HG02884 (cell line): ENCODE results near the gene AHCTF1.
A peak's percentile ranks its signal among the peaks of the same experiment; 100 is the strongest.
"Not testable (repeated sequence)": the region's sequence is repeated elsewhere in the genome, so short reads cannot be mapped to it uniquely, and the experiment has no call there.

Experiments
- ATAC-seq: cut with Tn5 transposase; IDR thresholded peaks from one replicate; pipeline ENCODE4 v1.9.1; 2021; ENCODE audit warnings: mild to moderate bottlenecking, moderate library complexity; ENCODE audit not compliant: unreplicated experiment

AHCTF1 gene

DNA sequence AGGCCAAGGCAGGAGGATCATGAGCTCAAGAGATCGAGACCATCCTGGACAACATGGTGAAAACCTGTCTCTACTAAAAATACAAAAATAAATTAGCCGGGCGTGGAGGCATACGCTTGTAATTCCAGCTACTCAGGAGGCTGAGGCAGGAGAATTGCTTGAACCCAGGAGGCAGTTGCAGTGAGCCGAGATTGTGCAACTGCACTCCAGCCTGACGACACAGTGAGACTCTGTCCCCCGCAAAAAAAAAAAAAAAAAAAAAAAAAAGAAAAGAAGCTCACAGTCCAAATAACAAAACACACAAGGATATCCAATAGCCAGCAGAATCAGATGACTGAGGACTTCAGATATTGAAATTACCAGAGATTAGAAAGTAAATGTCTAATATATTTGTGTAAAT, 11.8 kb downstream of the AHCTF1 start:
- no peak for ATAC-seq

GRCh38 chr1:246916026-246916923, 15.5 kb downstream of the AHCTF1 start:
- not testable (repeated sequence) for ATAC-seq

DNA sequence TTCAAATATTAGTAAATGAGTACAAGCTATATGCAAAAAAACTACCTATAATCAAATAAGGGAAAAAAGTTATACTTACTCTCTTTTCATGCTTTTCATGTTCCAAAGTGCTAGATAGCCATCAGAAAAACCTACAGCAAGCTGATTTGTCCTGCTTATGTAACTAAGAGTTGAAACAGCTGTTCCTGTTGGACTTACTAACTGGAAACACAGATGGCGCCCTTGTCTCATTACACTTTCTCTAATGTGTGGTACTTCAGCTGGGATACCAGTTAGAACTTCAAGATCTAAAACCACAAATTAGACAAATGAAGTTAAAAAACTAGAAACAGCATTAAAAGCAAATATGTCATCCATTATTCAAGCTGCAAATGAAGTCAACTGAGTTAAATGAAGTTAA, 24.3 kb downstream of the AHCTF1 start:
- ATAC-seq: no peak

DNA sequence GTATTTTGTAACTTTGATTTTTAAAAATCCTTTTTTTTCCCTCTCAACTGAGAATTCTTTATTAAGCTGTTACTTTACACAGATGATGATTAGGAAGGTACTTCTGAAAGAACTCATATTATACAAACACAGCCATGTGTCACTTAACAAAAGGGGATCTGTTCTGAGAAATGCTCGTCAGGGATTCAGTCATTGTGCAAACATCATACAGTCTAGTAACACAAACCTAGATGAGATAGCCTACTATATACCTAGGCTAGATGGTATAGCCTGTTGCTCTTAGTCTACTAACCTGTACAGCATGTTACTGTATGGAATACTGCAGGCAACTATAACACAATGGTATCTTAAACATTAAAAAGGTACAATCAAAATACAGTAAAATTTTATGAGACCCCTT, 24.9 kb downstream of the AHCTF1 start:
- no peak for ATAC-seq

DNA sequence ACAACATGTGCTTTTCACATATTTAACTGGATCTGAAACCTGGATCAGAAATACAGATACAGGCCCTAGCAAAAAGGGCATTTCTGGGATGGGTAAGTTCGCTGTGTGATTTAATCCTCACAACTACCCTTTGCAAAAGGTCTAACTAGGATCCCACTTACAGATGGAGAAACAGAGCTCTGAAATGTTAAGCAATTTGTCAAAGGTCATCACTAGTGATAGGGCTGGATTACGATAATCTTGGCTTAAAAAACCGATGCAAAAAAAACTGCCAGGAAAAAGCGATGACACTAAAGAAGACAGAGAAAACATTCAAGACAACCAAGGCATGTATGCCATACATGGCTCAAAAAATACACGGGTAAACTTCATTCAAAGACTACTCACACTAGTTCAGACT, 29.9 kb downstream of the AHCTF1 start:
- ATAC-seq: no peak

DNA sequence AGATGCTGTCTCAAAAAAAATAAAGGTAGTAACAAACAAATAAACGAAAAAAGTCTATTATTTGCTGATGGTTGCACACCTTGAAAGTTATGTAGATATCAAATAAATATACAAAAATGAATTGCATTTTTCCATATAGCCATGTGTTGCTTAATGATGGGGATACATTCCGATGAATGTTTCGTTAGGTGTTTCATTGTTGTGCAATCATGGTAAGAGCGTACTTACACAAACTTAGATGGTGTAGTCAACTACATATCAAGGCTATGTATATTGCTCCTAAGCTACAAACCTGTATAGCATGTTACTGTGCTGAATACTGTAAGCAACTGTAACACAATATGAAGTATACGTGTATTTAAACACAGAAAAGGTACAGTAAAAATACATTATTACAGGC, 34.4 kb downstream of the AHCTF1 start:
- no peak for ATAC-seq

GRCh38 chr1:246893191-246893939, 38.4 kb downstream of the AHCTF1 start:
- peak; percentile 85 for ATAC-seq

GRCh38 chr1:246891105-246891504, 40.6 kb downstream of the AHCTF1 start:
- ATAC-seq: no peak

GRCh38 chr1:246888522-246888921, 43.2 kb downstream of the AHCTF1 start:
- no peak for ATAC-seq

DNA sequence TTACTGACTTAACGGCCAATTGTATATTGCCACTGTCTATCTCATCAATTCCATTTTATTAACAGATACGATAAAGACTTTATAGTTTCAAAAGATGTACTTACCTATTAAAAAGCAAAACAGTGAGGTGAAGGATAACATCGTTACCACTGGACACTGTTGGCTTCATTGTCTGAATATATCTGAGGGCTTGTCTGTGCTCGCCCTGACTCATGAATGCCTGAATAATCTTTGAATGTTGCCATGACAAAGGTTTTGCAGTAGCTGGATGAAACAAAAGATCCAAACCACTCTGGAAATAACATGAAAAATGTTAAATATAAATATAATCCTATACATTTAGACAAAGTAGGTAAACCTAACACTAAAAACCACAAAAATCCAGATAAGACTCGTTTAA, 46.4 kb downstream of the AHCTF1 start:
- ATAC-seq: not testable (repeated sequence)

DNA sequence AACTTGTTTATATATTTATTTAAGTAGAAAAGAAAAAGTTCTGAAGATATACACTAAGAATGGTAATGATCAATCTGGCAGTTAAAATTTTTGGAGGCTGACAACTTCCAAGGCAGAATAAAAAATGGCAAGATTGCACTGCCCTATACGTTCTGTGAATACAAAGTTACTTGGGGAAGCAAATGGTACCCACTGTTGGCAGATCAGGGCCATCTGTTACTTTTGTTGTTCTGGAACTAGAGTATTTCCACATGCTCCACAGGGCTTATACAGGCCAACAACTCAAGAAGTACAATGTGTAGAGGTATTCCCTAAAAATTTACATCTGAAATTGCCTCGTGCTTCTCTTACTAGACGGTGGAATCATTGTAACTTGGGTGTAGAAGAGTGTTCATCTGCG, 53.2 kb downstream of the AHCTF1 start:
- no peak for ATAC-seq

- no peak for ATAC-seq
Measured at GRCh38 chr1:246876431-246876830, 55.3 kb downstream of the AHCTF1 start.

DNA sequence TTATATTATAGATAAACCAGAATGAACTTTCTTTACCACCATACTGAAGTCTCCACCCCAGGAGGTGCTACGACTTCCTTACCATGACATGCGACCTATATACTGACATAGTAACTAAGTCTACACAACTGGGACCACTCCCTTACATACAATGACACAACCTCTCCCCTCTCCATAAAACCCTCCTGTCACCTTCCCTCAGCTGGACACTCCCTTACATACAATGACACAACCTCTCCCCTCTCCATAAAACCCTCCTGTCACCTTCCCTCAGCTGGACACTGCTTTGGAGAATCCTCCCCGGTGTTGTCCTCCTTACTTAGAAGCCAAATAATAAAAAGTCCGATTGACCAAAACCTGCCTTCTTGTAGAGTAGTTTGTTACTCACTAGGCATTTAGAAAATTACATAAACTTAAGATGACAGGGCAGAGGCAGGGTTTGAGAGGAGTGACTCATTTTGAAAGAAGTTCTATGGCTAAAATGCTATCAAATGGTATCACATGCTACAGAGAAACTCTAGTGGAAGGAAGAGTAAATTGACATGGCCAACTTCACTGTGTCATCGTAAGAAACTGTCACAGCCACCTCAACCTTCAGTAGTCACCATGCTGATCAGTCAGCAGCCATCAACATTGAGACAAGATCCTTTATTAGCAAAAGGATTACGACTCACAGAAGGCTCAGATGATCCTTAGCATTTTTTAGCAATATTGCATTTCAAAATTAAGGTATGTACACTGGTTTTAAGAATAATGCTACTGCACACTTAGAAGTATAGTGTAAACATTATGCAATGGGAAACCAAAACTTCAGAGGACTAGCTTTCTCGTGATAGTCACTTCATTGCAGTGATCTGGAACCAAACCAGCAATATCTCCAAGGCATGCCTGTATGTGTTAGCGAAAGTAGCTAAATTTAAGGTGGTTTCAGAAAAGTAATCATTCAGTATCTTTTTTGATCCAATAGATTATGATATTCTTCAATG, 56.4 kb downstream of the AHCTF1 start:
- ATAC-seq: peak; percentile 89

- no peak for ATAC-seq
Measured at GRCh38 chr1:246865921-246866320, 65.8 kb downstream of the AHCTF1 start.

GRCh38 chr1:246863791-246864190, 68.0 kb downstream of the AHCTF1 start:
- not testable (repeated sequence) for ATAC-seq

- no peak for ATAC-seq
Measured at GRCh38 chr1:246860401-246860800, 71.3 kb downstream of the AHCTF1 start.

DNA sequence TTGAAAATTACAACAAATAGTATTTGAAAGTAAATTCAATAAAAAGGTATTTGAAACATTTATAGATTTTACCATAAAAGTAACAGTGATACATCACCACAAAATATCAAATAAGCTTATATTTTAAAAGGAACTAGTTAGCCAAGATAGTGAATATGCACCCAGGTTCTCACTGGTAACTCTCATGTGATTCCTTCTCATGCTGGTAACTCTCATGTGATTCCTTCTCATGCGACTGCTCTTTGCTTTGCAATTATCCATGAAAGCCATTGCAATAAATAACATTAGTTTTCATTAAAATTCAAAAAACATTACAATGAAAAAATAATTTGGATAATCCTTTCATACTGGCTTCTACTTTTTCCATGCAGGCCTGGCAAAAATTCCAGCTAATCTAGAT, 75.4 kb downstream of the AHCTF1 start:
- ATAC-seq: no peak

DNA sequence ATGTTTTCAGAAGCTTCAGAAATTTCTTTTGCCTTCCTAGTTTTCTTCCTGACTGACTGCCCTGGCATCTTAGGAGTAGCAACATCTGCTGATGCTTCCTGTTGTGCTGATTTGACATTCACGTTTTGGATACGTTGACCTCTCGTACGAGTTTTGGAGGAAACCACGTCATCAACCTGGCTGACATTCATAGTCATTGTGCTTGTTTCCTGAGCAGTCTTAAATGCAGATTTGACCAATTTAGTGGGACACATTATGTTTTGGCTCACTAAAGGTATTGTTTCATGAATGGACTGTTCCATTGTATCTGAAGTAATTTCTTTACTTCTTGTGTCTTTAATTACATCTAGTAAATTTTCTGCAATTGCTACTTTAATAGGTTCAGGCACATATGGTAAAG, 81.1 kb downstream of the AHCTF1 start:
- not testable (repeated sequence) for ATAC-seq

GRCh38 chr1:246843876-246844275, 87.9 kb downstream of the AHCTF1 start:
- ATAC-seq: no peak

GRCh38 chr1:246840761-246841160, 91.0 kb downstream of the AHCTF1 start:
- not testable (repeated sequence) for ATAC-seq

- no peak for ATAC-seq
Measured at GRCh38 chr1:246838118-246838456, 93.7 kb downstream of the AHCTF1 start.
